T-helper 17 cell (primary cell): Measurements from ENCODE around the gene IL12B. TPM values are rescaled to one million over a fixed set of nuclear protein-coding genes. Genes with fewer than 3 reads are reported as not detected.
"Not testable (repeated sequence)": the region's sequence is repeated elsewhere in the genome, so short reads cannot be mapped to it uniquely, and the experiment has no call there.

Experiments
- ATAC-seq: fragments of 150-1000 bp; cut with Tn5 transposase; 2 replicates; pipeline ENCODE4 v1.10.0; 2021; ENCODE audit warnings: mild to moderate bottlenecking, moderate library complexity
- DNase-seq, 3 donors: peaks; one replicate each; pipeline versions ENCODE4 v3.0.0 to v3.0.0-alpha.2; 2020 to 2021
- H3K9me3 ChIP-seq: one replicate; pipeline ENCODE4 v1.7.0; 2013; ENCODE audit warnings: low read length, mild to moderate bottlenecking; ENCODE audit not compliant: control insufficient read depth, poor library complexity, severe bottlenecking
- H3K27ac Mint-ChIP-seq: one replicate; pipeline ENCODE4 v1.8.0; 2022; ENCODE audit warnings: mild to moderate bottlenecking, moderate library complexity, mixed read lengths
- H3K27me3 Mint-ChIP-seq: one replicate; pipeline ENCODE4 v1.8.0; 2022; ENCODE audit warnings: mixed read lengths
- H3K36me3 Mint-ChIP-seq: one replicate; pipeline ENCODE4 v1.8.0; 2022; ENCODE audit warnings: low read depth, mixed read lengths
- H3K4me1 Mint-ChIP-seq: one replicate; pipeline ENCODE4 v1.8.0; 2022; ENCODE audit warnings: mild to moderate bottlenecking, mixed read lengths
- H3K4me3 Mint-ChIP-seq: one replicate; pipeline ENCODE4 v1.8.0; 2022; ENCODE audit warnings: mild to moderate bottlenecking, moderate library complexity, mixed read lengths
- total RNA-seq, 4 donors: library from RNA in 2 of 4; stranded (reverse) in 2 of 4; gene quantifications; one replicate each; pipeline ENCODE4 v1.2.3 and lab custom pipeline; 2022 to 2026

IL12B gene
- total RNA-seq (not detected), total RNA-seq (lab: John Stamatoyannopoulos, UW) (0 reads per million in 2 donors)

GRCh38 chr5:159330131-159330800 is at the start of gene IL12B:
TSS of gene IL12B (minus strand) at chr5:159330487. CDS start at chr5:159326782, 3,705 bp downstream.
- ATAC-seq (no peak), DNase-seq (no peak)
- H3K27ac Mint-ChIP-seq = peak within 1 kb of the TSS; percentile 82
- peaks cover 6% of the 10 kb centered on the region for H3K27me3 Mint-ChIP-seq
- H3K36me3 Mint-ChIP-seq = no peaks in the 10 kb centered on the region
- H3K9me3 ChIP-seq = no peaks in the 10 kb centered on the region
- H3K4me1 Mint-ChIP-seq = peaks cover 13% of the 10 kb centered on the region
- peak within 1 kb of the TSS; percentile 81 for H3K4me3 Mint-ChIP-seq

- Mint-ChIP-seq H3K27me3 (no peaks in the 10 kb centered on the region), H3K4me3 (no peak overlapping the region), H3K27ac (no peak overlapping the region), H3K4me1 (no peaks in the 10 kb centered on the region), H3K36me3 (no peaks in the 10 kb centered on the region)
- peaks cover 3% of the 10 kb centered on the region for H3K9me3 ChIP-seq
- DNase-seq = no peak
- no peak for ATAC-seq
Observed at GRCh38 chr5:159377653-159378052, 47.4 kb upstream of the IL12B start.

GRCh38 chr5:159367866-159368265 is 37.6 kb upstream of the IL12B start:
- H3K4me3 Mint-ChIP-seq, H3K27ac Mint-ChIP-seq, H3K4me1 Mint-ChIP-seq, H3K27me3 Mint-ChIP-seq, DNase-seq, ATAC-seq, H3K9me3 ChIP-seq, H3K36me3 Mint-ChIP-seq: not testable (repeated sequence)

GRCh38 chr5:159366776-159367175 is 36.5 kb upstream of the IL12B start:
- not testable (repeated sequence) for H3K27me3 Mint-ChIP-seq, H3K4me3 Mint-ChIP-seq, H3K36me3 Mint-ChIP-seq, H3K9me3 ChIP-seq, DNase-seq, H3K4me1 Mint-ChIP-seq, H3K27ac Mint-ChIP-seq, ATAC-seq

- DNase-seq (no peak), ATAC-seq (peak; percentile 8)
- H3K9me3 ChIP-seq = no peaks in the 10 kb centered on the region
- H3K27ac Mint-ChIP-seq = no peak overlapping the region
- peaks cover 4% of the 10 kb centered on the region for H3K4me1 Mint-ChIP-seq
- no peaks in the 10 kb centered on the region for H3K27me3 Mint-ChIP-seq
- H3K4me3 Mint-ChIP-seq = no peak overlapping the region
- H3K36me3 Mint-ChIP-seq = peaks cover 2% of the 10 kb centered on the region
Observed at GRCh38 chr5:159362220-159362619, 31.9 kb upstream of the IL12B start.

GRCh38 chr5:159359871-159360270 is 29.6 kb upstream of the IL12B start:
- not testable (repeated sequence) for H3K4me1 Mint-ChIP-seq, H3K9me3 ChIP-seq, H3K36me3 Mint-ChIP-seq, H3K27ac Mint-ChIP-seq, H3K4me3 Mint-ChIP-seq, ATAC-seq, H3K27me3 Mint-ChIP-seq, DNase-seq

- Mint-ChIP-seq H3K36me3 (no peaks in the 10 kb centered on the region), H3K4me1 (peaks cover 4% of the 10 kb centered on the region), H3K27ac (no peak overlapping the region), H3K27me3 (no peaks in the 10 kb centered on the region), H3K4me3 (no peak overlapping the region)
- H3K9me3 ChIP-seq = no peaks in the 10 kb centered on the region
- DNase-seq = no peak
- ATAC-seq = no peak
Observed at GRCh38 chr5:159359408-159359807, 29.1 kb upstream of the IL12B start.

GRCh38 chr5:159353661-159354252 is 23.5 kb upstream of the IL12B start:
- Mint-ChIP-seq H3K27ac (no peak overlapping the region), H3K4me3 (no peak overlapping the region), H3K4me1 (peaks cover 6% of the 10 kb centered on the region), H3K36me3 (no peaks in the 10 kb centered on the region), H3K27me3 (no peaks in the 10 kb centered on the region)
- no peaks in the 10 kb centered on the region for H3K9me3 ChIP-seq
- ATAC-seq = no peak
- DNase-seq = no peak

- not testable (repeated sequence) for H3K9me3 ChIP-seq, H3K27me3 Mint-ChIP-seq, ATAC-seq, H3K4me3 Mint-ChIP-seq, H3K36me3 Mint-ChIP-seq, DNase-seq, H3K27ac Mint-ChIP-seq
- H3K4me1 Mint-ChIP-seq = peaks cover 11% of the 10 kb centered on the region
Observed at GRCh38 chr5:159350644-159351043, 20.4 kb upstream of the IL12B start.

GRCh38 chr5:159350216-159350615 is 19.9 kb upstream of the IL12B start:
- DNase-seq, ATAC-seq, H3K27me3 Mint-ChIP-seq, H3K9me3 ChIP-seq, H3K36me3 Mint-ChIP-seq, H3K4me3 Mint-ChIP-seq, H3K27ac Mint-ChIP-seq: not testable (repeated sequence)
- peaks cover 15% of the 10 kb centered on the region for H3K4me1 Mint-ChIP-seq

GRCh38 chr5:159345861-159346260 is 15.6 kb upstream of the IL12B start:
- H3K36me3 Mint-ChIP-seq = peaks cover 3% of the 10 kb centered on the region
- DNase-seq (no peak), ATAC-seq (no peak)
- no peak overlapping the region for H3K27ac Mint-ChIP-seq
- H3K27me3 Mint-ChIP-seq = no peaks in the 10 kb centered on the region
- no peak overlapping the region for H3K4me3 Mint-ChIP-seq
- H3K9me3 ChIP-seq = no peaks in the 10 kb centered on the region
- peaks cover 26% of the 10 kb centered on the region for H3K4me1 Mint-ChIP-seq

- Mint-ChIP-seq H3K27me3 (no peaks in the 10 kb centered on the region), H3K27ac (no peak overlapping the region), H3K4me1 (peaks cover 27% of the 10 kb centered on the region), H3K36me3 (peaks cover 3% of the 10 kb centered on the region), H3K4me3 (no peak overlapping the region)
- DNase-seq = no peak
- ATAC-seq = no peak
- H3K9me3 ChIP-seq = no peaks in the 10 kb centered on the region
Observed at GRCh38 chr5:159345336-159345735, 15.0 kb upstream of the IL12B start.

GRCh38 chr5:159343295-159344094 is 13.2 kb upstream of the IL12B start:
- no peaks in the 10 kb centered on the region for H3K27me3 Mint-ChIP-seq
- H3K4me3 Mint-ChIP-seq = no peak overlapping the region
- no peak for ATAC-seq
- no peaks in the 10 kb centered on the region for H3K9me3 ChIP-seq
- peaks cover 32% of the 10 kb centered on the region for H3K4me1 Mint-ChIP-seq
- H3K36me3 Mint-ChIP-seq = peaks cover 3% of the 10 kb centered on the region
- no peak overlapping the region for H3K27ac Mint-ChIP-seq
- DNase-seq = no peak
